Epithelial cell of esophagus (primary cell): Measurements from ENCODE around the gene RCOR1.

ENCODE experiments used
- DNase-seq: peaks from one replicate; pipeline ENCODE4 v3.0.0; 2010; ENCODE audit warnings: low read depth
- H3K4me3 ChIP-seq: 2 replicates; pipeline ENCODE4 v1.5.1; 2011; ENCODE audit warnings: mild to moderate bottlenecking, low read length, control low read depth
- CTCF ChIP-seq: IDR thresholded peaks from 2 replicates; pipeline ENCODE4 v1.5.1; 2011; ENCODE audit warnings: low read depth, mild to moderate bottlenecking, low read length, control low read depth, inconsistent platforms; ENCODE audit not compliant: insufficient read depth; ENCODE audit errors: missing control alignments

RCOR1 gene

GRCh38 chr14:102620413-102620812 is 28.0 kb downstream of the RCOR1 start:
- no peak for TF ChIP-seq CTCF
- H3K4me3 ChIP-seq: no peak overlapping the region
- no peak for DNase-seq

- no peak for TF ChIP-seq CTCF
- no peak overlapping the region for H3K4me3 ChIP-seq
- no peak for DNase-seq
Measured at GRCh38 chr14:102622262-102622885, 29.9 kb downstream of the RCOR1 start.

- no peak overlapping the region for H3K4me3 ChIP-seq
- DNase-seq: no peak
- TF ChIP-seq CTCF: no peak
Measured at GRCh38 chr14:102624666-102625065, 32.2 kb downstream of the RCOR1 start.

- H3K4me3 ChIP-seq: no peak overlapping the region
- no peak for TF ChIP-seq CTCF
- no peak for DNase-seq
Measured at GRCh38 chr14:102625564-102626296, 33.3 kb downstream of the RCOR1 start.

- no peak for TF ChIP-seq CTCF
- H3K4me3 ChIP-seq: no peak overlapping the region
- DNase-seq: no peak
Measured at GRCh38 chr14:102626530-102626929, 34.1 kb downstream of the RCOR1 start.

GRCh38 chr14:102629011-102629444 is 36.6 kb downstream of the RCOR1 start:
- TF ChIP-seq CTCF: no peak

More at GRCh38 chr14:102629011-102629444, 36.6 kb downstream of the RCOR1 start:
- H3K4me3 ChIP-seq: no peak overlapping the region
- DNase-seq: no peak
